Neural cell (in vitro differentiated cells): ENCODE measurements around the gene SH3RF2. TPM values are rescaled to one million over a fixed set of nuclear protein-coding genes. Genes with fewer than 3 reads are reported as not detected.

Experiments used
- H2AFZ ChIP-seq: fragments of 200-600, 300-800 bp; sonication (generic), shearing (Covaris generic); 2 replicates; pipeline ENCODE4 v1.6.0; 2014; ENCODE audit warnings: low read depth, mild to moderate bottlenecking, antibody characterized with exemption, low read length, moderate library complexity
- H3F3A ChIP-seq: fragments of 200-600 bp; shearing (Covaris generic); 2 replicates; pipeline ENCODE4 v1.6.1; 2016; ENCODE audit warnings: mild to moderate bottlenecking, moderate library complexity, mixed read lengths, antibody characterized with exemption, low read length; ENCODE audit not compliant: insufficient read depth, poor library complexity, severe bottlenecking
- H3K27ac ChIP-seq: fragments of 200-600, 300-800 bp; sonication (generic), shearing (Covaris generic); 2 replicates; pipeline ENCODE4 v1.5.1; 2014; ENCODE audit warnings: mild to moderate bottlenecking, low read length, moderate library complexity
- H3K27me3 ChIP-seq: fragments of 300-800, 200-600 bp; sonication (generic), shearing (Covaris generic); 2 replicates; pipeline ENCODE4 v1.6.0; 2014; ENCODE audit warnings: mild to moderate bottlenecking, low read depth, low read length, moderate library complexity; ENCODE audit not compliant: insufficient read depth
- H3K36me3 ChIP-seq: fragments of 300-800, 200-600 bp; sonication (generic), shearing (Covaris generic); 2 replicates; pipeline ENCODE4 v1.5.1; 2014; ENCODE audit warnings: mild to moderate bottlenecking, antibody characterized with exemption, low read length, moderate library complexity; ENCODE audit not compliant: insufficient read depth
- H3K4me2 ChIP-seq: fragments of 300-800, 200-600 bp; sonication (generic), shearing (Covaris generic); 2 replicates; pipeline ENCODE4 v1.6.0; 2014; ENCODE audit warnings: mild to moderate bottlenecking, low read length
- H3K4me3 ChIP-seq: fragments of 300-800, 200-600 bp; sonication (generic), shearing (Covaris generic); 2 replicates; pipeline ENCODE4 v1.5.1; 2014; ENCODE audit warnings: mild to moderate bottlenecking, low read length, moderate library complexity
- H3K79me2 ChIP-seq: fragments of 200-600 bp; shearing (Covaris generic); replicated peaks from 2 replicates; pipeline ENCODE4 v1.6.0; 2014; ENCODE audit warnings: mild to moderate bottlenecking, low read length, moderate library complexity; ENCODE audit not compliant: insufficient read depth
- H3K9ac ChIP-seq: fragments of 300-800, 200-600 bp; sonication (generic), shearing (Covaris generic); 2 replicates; pipeline ENCODE4 v1.6.1; 2016; ENCODE audit warnings: mild to moderate bottlenecking, low read length, mixed read lengths
- H3K9me2 ChIP-seq: fragments of 200-600 bp; shearing (Covaris generic); 2 replicates; pipeline ENCODE4 v1.6.1; 2016; ENCODE audit warnings: mild to moderate bottlenecking, low read length, mixed read lengths; ENCODE audit not compliant: insufficient read depth
- H3K9me3 ChIP-seq: fragments of 200-600, 300-800 bp; sonication (generic), shearing (Covaris generic); 2 replicates; pipeline ENCODE4 v1.6.1; 2016; ENCODE audit warnings: mild to moderate bottlenecking, mixed run types, low read length, moderate library complexity, mixed read lengths
- H4K20me1 ChIP-seq: fragments of 200-600 bp; shearing (Covaris generic); 2 replicates; pipeline ENCODE4 v1.6.1; 2016; ENCODE audit warnings: mild to moderate bottlenecking, mixed run types; ENCODE audit not compliant: insufficient read depth
- CTCF ChIP-seq: fragments of 450-650 bp; IDR thresholded peaks from 2 replicates; pipeline ENCODE4 v1.5.1; 2014; ENCODE audit warnings: antibody characterized with exemption, mild to moderate bottlenecking, moderate library complexity; ENCODE audit not compliant: poor library complexity, severe bottlenecking
- EP300 ChIP-seq: fragments of 450-650 bp; conservative IDR thresholded peaks from 2 replicates; pipeline ENCODE4 v1.6.1; 2014; ENCODE audit warnings: antibody characterized with exemption, mild to moderate bottlenecking, moderate library complexity; ENCODE audit not compliant: poor library complexity, severe bottlenecking
- EZH2 ChIP-seq: fragments of 200-600, 300-800 bp; shearing (Covaris generic), sonication (generic); IDR thresholded peaks from 2 replicates; pipeline ENCODE4 v1.6.1; 2014; ENCODE audit warnings: antibody characterized with exemption, low read length, borderline replicate concordance, mild to moderate bottlenecking; ENCODE audit not compliant: insufficient read depth, poor library complexity, severe bottlenecking
- MXI1 ChIP-seq: fragments of 450-650 bp; conservative IDR thresholded peaks from 2 replicates; pipeline ENCODE4 v1.6.1; 2014; ENCODE audit warnings: antibody characterized with exemption, mild to moderate bottlenecking; ENCODE audit not compliant: poor library complexity, severe bottlenecking
- POLR2AphosphoS5 ChIP-seq: IDR thresholded peaks from 2 replicates; pipeline ENCODE4 v1.6.1; 2012
- RAD21 ChIP-seq: fragments of 450-650 bp; conservative IDR thresholded peaks from 2 replicates; pipeline ENCODE4 v1.6.1; 2014; ENCODE audit warnings: antibody characterized with exemption, mild to moderate bottlenecking, moderate library complexity
- SMC3 ChIP-seq: fragments of 450-650 bp; conservative IDR thresholded peaks from 2 replicates; pipeline ENCODE4 v1.6.1; 2014; ENCODE audit warnings: antibody characterized with exemption, mild to moderate bottlenecking, moderate library complexity; ENCODE audit not compliant: poor library complexity
- TAF1 ChIP-seq: IDR thresholded peaks from 2 replicates; pipeline ENCODE4 v1.6.1; 2012; ENCODE audit warnings: low read depth
- polyA plus RNA-seq: library from polyadenylated mRNA; depleted of rRNA; stranded (reverse); fragments of >200 nt; gene quantifications from 2 replicates; pipeline ENCODE4 v1.2.3, GENCODE V29; 2014
- TF ChIP-seq, protein P1 (sequence below): IDR thresholded peaks from 2 replicates; pipeline ENCODE4 v1.6.1; 2012; ENCODE audit warnings: borderline replicate concordance

SH3RF2 gene
- polyA plus RNA-seq, 1 donor from 2014 or later: not detected

- Histone ChIP-seq H3K9ac (no peak overlapping the region), H3F3A (no peaks in the 10 kb centered on the region), H3K4me3 (no peak overlapping the region), H4K20me1 (no peaks in the 10 kb centered on the region), H3K9me3 (no peaks in the 10 kb centered on the region), H3K36me3 (no peaks in the 10 kb centered on the region), H3K4me2 (no peak overlapping the region), H3K27ac (no peak overlapping the region), H3K27me3 (no peaks in the 10 kb centered on the region), H3K79me2 (no peaks in the 10 kb centered on the region), H2AFZ (no peak overlapping the region), H3K9me2 (no peaks in the 10 kb centered on the region)
- TF ChIP-seq, protein P1, sequence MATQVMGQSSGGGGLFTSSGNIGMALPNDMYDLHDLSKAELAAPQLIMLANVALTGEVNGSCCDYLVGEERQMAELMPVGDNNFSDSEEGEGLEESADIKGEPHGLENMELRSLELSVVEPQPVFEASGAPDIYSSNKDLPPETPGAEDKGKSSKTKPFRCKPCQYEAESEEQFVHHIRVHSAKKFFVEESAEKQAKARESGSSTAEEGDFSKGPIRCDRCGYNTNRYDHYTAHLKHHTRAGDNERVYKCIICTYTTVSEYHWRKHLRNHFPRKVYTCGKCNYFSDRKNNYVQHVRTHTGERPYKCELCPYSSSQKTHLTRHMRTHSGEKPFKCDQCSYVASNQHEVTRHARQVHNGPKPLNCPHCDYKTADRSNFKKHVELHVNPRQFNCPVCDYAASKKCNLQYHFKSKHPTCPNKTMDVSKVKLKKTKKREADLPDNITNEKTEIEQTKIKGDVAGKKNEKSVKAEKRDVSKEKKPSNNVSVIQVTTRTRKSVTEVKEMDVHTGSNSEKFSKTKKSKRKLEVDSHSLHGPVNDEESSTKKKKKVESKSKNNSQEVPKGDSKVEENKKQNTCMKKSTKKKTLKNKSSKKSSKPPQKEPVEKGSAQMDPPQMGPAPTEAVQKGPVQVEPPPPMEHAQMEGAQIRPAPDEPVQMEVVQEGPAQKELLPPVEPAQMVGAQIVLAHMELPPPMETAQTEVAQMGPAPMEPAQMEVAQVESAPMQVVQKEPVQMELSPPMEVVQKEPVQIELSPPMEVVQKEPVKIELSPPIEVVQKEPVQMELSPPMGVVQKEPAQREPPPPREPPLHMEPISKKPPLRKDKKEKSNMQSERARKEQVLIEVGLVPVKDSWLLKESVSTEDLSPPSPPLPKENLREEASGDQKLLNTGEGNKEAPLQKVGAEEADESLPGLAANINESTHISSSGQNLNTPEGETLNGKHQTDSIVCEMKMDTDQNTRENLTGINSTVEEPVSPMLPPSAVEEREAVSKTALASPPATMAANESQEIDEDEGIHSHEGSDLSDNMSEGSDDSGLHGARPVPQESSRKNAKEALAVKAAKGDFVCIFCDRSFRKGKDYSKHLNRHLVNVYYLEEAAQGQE: no peak
- TF ChIP-seq TAF1 (no peak), EP300 (no peak), CTCF (no peak), SMC3 (no peak), EZH2 (no peak), RAD21 (no peak), MXI1 (no peak), POLR2AphosphoS5 (no peak)
Measured at GRCh38 chr5:146000072-146000471, 63.7 kb downstream of the SH3RF2 start.

GRCh38 chr5:146001544-146002190 lies 65.3 kb downstream of the SH3RF2 start:
- H2AFZ ChIP-seq: no peak overlapping the region
- no peaks in the 10 kb centered on the region for H3K9me2 ChIP-seq
- H3K27ac ChIP-seq: no peak overlapping the region
- no peaks in the 10 kb centered on the region for H3K27me3 ChIP-seq
- H3K9me3 ChIP-seq: no peaks in the 10 kb centered on the region
- H3K4me2 ChIP-seq: no peak overlapping the region
- no peak overlapping the region for H3K9ac ChIP-seq
- H3K4me3 ChIP-seq: no peak overlapping the region
- no peaks in the 10 kb centered on the region for H3K36me3 ChIP-seq
- no peaks in the 10 kb centered on the region for H3K79me2 ChIP-seq
- H3F3A ChIP-seq: no peaks in the 10 kb centered on the region
- H4K20me1 ChIP-seq: no peaks in the 10 kb centered on the region
- no peak for TF ChIP-seq EZH2
- TF ChIP-seq MXI1: no peak
- TF ChIP-seq CTCF: no peak
- TF ChIP-seq EP300: no peak
- TF ChIP-seq SMC3: no peak
- no peak for TF ChIP-seq RAD21
- TF ChIP-seq TAF1: no peak
- TF ChIP-seq, protein P1: no peak
- TF ChIP-seq POLR2AphosphoS5: no peak
